NCI-H2227 (cell line): ENCODE results near the gene NSMCE1.
"Not testable (repeated sequence)": the region's sequence is repeated elsewhere in the genome, so short reads cannot be mapped to it uniquely, and the experiment has no call there.

Source experiments
- DNase-seq: peaks from one replicate; lab custom pipeline; 2025; ENCODE audit not compliant: unreplicated experiment; lab: John Stamatoyannopoulos, UW

The NSMCE1 gene

GRCh38 chr16:27272697-27273096 is 4.1 kb upstream of the NSMCE1 start:
- not testable (repeated sequence) for DNase-seq

- no peak for DNase-seq
Observed at GRCh38 chr16:27272076-27272475, 3.5 kb upstream of the NSMCE1 start.

- DNase-seq, result no peak
Observed at GRCh38 chr16:27270349-27270748, 1.8 kb upstream of the NSMCE1 start.

- no peak for DNase-seq
Observed at GRCh38 chr16:27269300-27270150, 953 bp upstream of the NSMCE1 start.

GRCh38 chr16:27267037-27267677 is 1.4 kb downstream of the NSMCE1 start:
- no peak for DNase-seq

GRCh38 chr16:27265982-27266381 is 2.6 kb downstream of the NSMCE1 start:
- no peak for DNase-seq

- no peak for DNase-seq
Observed at GRCh38 chr16:27264151-27264550, 4.4 kb downstream of the NSMCE1 start.

GRCh38 chr16:27262904-27263423 is 5.6 kb downstream of the NSMCE1 start:
- not testable (repeated sequence) for DNase-seq

GRCh38 chr16:27259710-27260109 is 8.9 kb downstream of the NSMCE1 start:
- no peak for DNase-seq

GRCh38 chr16:27258241-27258734 is 10.3 kb downstream of the NSMCE1 start:
- no peak for DNase-seq

- no peak for DNase-seq
Observed at GRCh38 chr16:27257271-27257670, 11.3 kb downstream of the NSMCE1 start.

GRCh38 chr16:27256861-27257260 is 11.7 kb downstream of the NSMCE1 start:
- no peak for DNase-seq

GRCh38 chr16:27254262-27254811 is 14.2 kb downstream of the NSMCE1 start:
- DNase-seq, result no peak

- DNase-seq, result no peak
Observed at GRCh38 chr16:27253526-27253930, 15.0 kb downstream of the NSMCE1 start.

- no peak for DNase-seq
Observed at GRCh38 chr16:27252206-27252585, 16.4 kb downstream of the NSMCE1 start.

- no peak for DNase-seq
Observed at GRCh38 chr16:27251541-27252205, 16.9 kb downstream of the NSMCE1 start.

- not testable (repeated sequence) for DNase-seq
Observed at GRCh38 chr16:27248886-27249285, 19.7 kb downstream of the NSMCE1 start.

- DNase-seq, result no peak
Observed at GRCh38 chr16:27248036-27248435, 20.5 kb downstream of the NSMCE1 start.

GRCh38 chr16:27247076-27247475 is 21.5 kb downstream of the NSMCE1 start:
- DNase-seq, result not testable (repeated sequence)

- DNase-seq, result no peak
Observed at GRCh38 chr16:27246439-27246838, 22.1 kb downstream of the NSMCE1 start.
